GM19351 (cell line): ENCODE data around the gene TNNI2.

Source experiments
- ATAC-seq: cut with Tn5 transposase; IDR thresholded peaks from one replicate; pipeline ENCODE4 v1.9.1; 2021; ENCODE audit warnings: mild to moderate bottlenecking, moderate library complexity; ENCODE audit not compliant: unreplicated experiment

The TNNI2 gene

GRCh38 chr11:1820463-1821325, 18.1 kb upstream of the TNNI2 start:
- no peak for ATAC-seq

- no peak for ATAC-seq
Measured at GRCh38 chr11:1821562-1821961, 17.2 kb upstream of the TNNI2 start.

- ATAC-seq: no peak
Measured at GRCh38 chr11:1822648-1823375, 16.0 kb upstream of the TNNI2 start.

- ATAC-seq: no peak
Measured at GRCh38 chr11:1823376-1824220, 15.2 kb upstream of the TNNI2 start.

- ATAC-seq: no peak
Measured at GRCh38 chr11:1824221-1825038, 14.4 kb upstream of the TNNI2 start.

- ATAC-seq: no peak
Measured at GRCh38 chr11:1825039-1825740, 13.6 kb upstream of the TNNI2 start.

- ATAC-seq: no peak
Measured at GRCh38 chr11:1825785-1826451, 12.9 kb upstream of the TNNI2 start.

GRCh38 chr11:1826552-1827094, 12.2 kb upstream of the TNNI2 start:
- no peak for ATAC-seq

GRCh38 chr11:1827095-1827813, 11.5 kb upstream of the TNNI2 start:
- no peak for ATAC-seq

GRCh38 chr11:1827931-1828330, 10.8 kb upstream of the TNNI2 start:
- no peak for ATAC-seq

GRCh38 chr11:1828542-1828941, 10.2 kb upstream of the TNNI2 start:
- ATAC-seq: no peak

- ATAC-seq: no peak
Measured at GRCh38 chr11:1829039-1829820, 9.6 kb upstream of the TNNI2 start.

GRCh38 chr11:1830004-1830321, 8.8 kb upstream of the TNNI2 start:
- ATAC-seq: no peak

- ATAC-seq: no peak
Measured at GRCh38 chr11:1830322-1831223, 8.2 kb upstream of the TNNI2 start.

- ATAC-seq: no peak
Measured at GRCh38 chr11:1831338-1832210, 7.2 kb upstream of the TNNI2 start.
